Skin of body (tissue), 2 donors: Measurements from ENCODE around the gene TMEM121. TPM values are rescaled to one million over a fixed set of nuclear protein-coding genes. Genes with fewer than 3 reads are reported as not detected.
"Not testable (repeated sequence)": the region's sequence is repeated elsewhere in the genome, so short reads cannot be mapped to it uniquely, and the experiment has no call there.

Source experiments
- DNase-seq: peaks from one replicate; lab custom pipeline; 2025; lab: John Stamatoyannopoulos, UW
- total RNA-seq: library from RNA; depleted of rRNA; stranded (reverse); fragments of >200 nt; gene quantifications from one replicate; pipeline ENCODE4 v1.2.3, GENCODE V29; 2014

The TMEM121 gene
- total RNA-seq, 1 donor from 2014 or later = 3.7 TPM

GRCh38 chr14:105545676-105546075 lies 19.3 kb downstream of the TMEM121 start:
- not testable (repeated sequence) for DNase-seq

- DNase-seq = not testable (repeated sequence)
Observed at GRCh38 chr14:105546410-105546809, 20.0 kb downstream of the TMEM121 start.

GRCh38 chr14:105547072-105547471 lies 20.7 kb downstream of the TMEM121 start:
- DNase-seq = not testable (repeated sequence)

GRCh38 chr14:105547741-105548169 lies 21.4 kb downstream of the TMEM121 start:
- DNase-seq = no peak

GRCh38 chr14:105549481-105549880 lies 23.1 kb downstream of the TMEM121 start:
- no peak for DNase-seq

GRCh38 chr14:105554022-105554421 lies 27.6 kb downstream of the TMEM121 start:
- DNase-seq = no peak

- no peak for DNase-seq
Observed at GRCh38 chr14:105554523-105554922, 28.1 kb downstream of the TMEM121 start.

GRCh38 chr14:105557671-105558070 lies 31.3 kb downstream of the TMEM121 start:
- not testable (repeated sequence) for DNase-seq

GRCh38 chr14:105558449-105559154 lies 32.2 kb downstream of the TMEM121 start:
- DNase-seq = not testable (repeated sequence)

GRCh38 chr14:105559384-105560047 lies 33.1 kb downstream of the TMEM121 start:
- DNase-seq = not testable (repeated sequence)

GRCh38 chr14:105560048-105560669 lies 33.8 kb downstream of the TMEM121 start:
- not testable (repeated sequence) for DNase-seq

- not testable (repeated sequence) for DNase-seq
Observed at GRCh38 chr14:105561345-105561744, 35.0 kb downstream of the TMEM121 start.

- DNase-seq = no peak
Observed at GRCh38 chr14:105562713-105563346, 36.4 kb downstream of the TMEM121 start.

- no peak for DNase-seq
Observed at GRCh38 chr14:105563347-105563737, 37.0 kb downstream of the TMEM121 start.

- not testable (repeated sequence) for DNase-seq
Observed at GRCh38 chr14:105564536-105564935, 38.2 kb downstream of the TMEM121 start.

GRCh38 chr14:105565185-105565919 lies 39.0 kb downstream of the TMEM121 start:
- not testable (repeated sequence) for DNase-seq

- DNase-seq = not testable (repeated sequence)
Observed at GRCh38 chr14:105566248-105567163, 40.1 kb downstream of the TMEM121 start.

- DNase-seq = not testable (repeated sequence)
Observed at GRCh38 chr14:105567164-105568103, 41.1 kb downstream of the TMEM121 start.
